GM18502 (cell line): ENCODE data around the gene SLC38A1.
"Not testable (repeated sequence)": the region's sequence is repeated elsewhere in the genome, so short reads cannot be mapped to it uniquely, and the experiment has no call there.

Source experiments
- ATAC-seq: cut with Tn5 transposase; IDR thresholded peaks from one replicate; pipeline ENCODE4 v1.9.1; 2021; ENCODE audit warnings: mild to moderate bottlenecking; ENCODE audit not compliant: unreplicated experiment, poor library complexity

Gene SLC38A1

GRCh38 chr12:46265102-46265501, 3.7 kb downstream of the SLC38A1 start:
- no peak for ATAC-seq

- no peak for ATAC-seq
Measured at GRCh38 chr12:46264057-46264456, 4.8 kb downstream of the SLC38A1 start.

- no peak for ATAC-seq
Measured at GRCh38 chr12:46263140-46264016, 5.5 kb downstream of the SLC38A1 start.

- no peak for ATAC-seq
Measured at GRCh38 chr12:46261646-46262045, 7.2 kb downstream of the SLC38A1 start.

GRCh38 chr12:46260913-46261476, 7.8 kb downstream of the SLC38A1 start:
- ATAC-seq, result no peak

- ATAC-seq, result no peak
Measured at GRCh38 chr12:46260124-46260912, 8.5 kb downstream of the SLC38A1 start.

GRCh38 chr12:46259713-46260112, 9.1 kb downstream of the SLC38A1 start:
- ATAC-seq, result no peak

- ATAC-seq, result no peak
Measured at GRCh38 chr12:46259071-46259470, 9.8 kb downstream of the SLC38A1 start.

- no peak for ATAC-seq
Measured at GRCh38 chr12:46258129-46258528, 10.7 kb downstream of the SLC38A1 start.

GRCh38 chr12:46256942-46257341, 11.9 kb downstream of the SLC38A1 start:
- ATAC-seq, result no peak

- no peak for ATAC-seq
Measured at GRCh38 chr12:46253544-46254162, 15.2 kb downstream of the SLC38A1 start.

- not testable (repeated sequence) for ATAC-seq
Measured at GRCh38 chr12:46251994-46252393, 16.8 kb downstream of the SLC38A1 start.

GRCh38 chr12:46249960-46250359, 18.9 kb downstream of the SLC38A1 start:
- not testable (repeated sequence) for ATAC-seq

- no peak for ATAC-seq
Measured at GRCh38 chr12:46246021-46246700, 22.7 kb downstream of the SLC38A1 start.

GRCh38 chr12:46244997-46245396, 23.8 kb downstream of the SLC38A1 start:
- ATAC-seq, result no peak

- no peak for ATAC-seq
Measured at GRCh38 chr12:46244273-46244915, 24.4 kb downstream of the SLC38A1 start.

- no peak for ATAC-seq
Measured at GRCh38 chr12:46242569-46242968, 26.3 kb downstream of the SLC38A1 start.

GRCh38 chr12:46240436-46240835, 28.4 kb downstream of the SLC38A1 start:
- no peak for ATAC-seq

GRCh38 chr12:46238821-46239220, 30.0 kb downstream of the SLC38A1 start:
- no peak for ATAC-seq
